Ectodermal cell (in vitro differentiated cells): ENCODE results near the gene GINS1.

Source experiments
- H3K27ac ChIP-seq: 2 replicates; pipeline ENCODE4 v1.7.0; 2013; ENCODE audit warnings: mild to moderate bottlenecking, low read depth, low read length; ENCODE audit not compliant: insufficient read depth, poor library complexity, severe bottlenecking
- H3K27me3 ChIP-seq: 2 replicates; pipeline ENCODE4 v1.7.0; 2013; ENCODE audit warnings: mild to moderate bottlenecking, low read length; ENCODE audit not compliant: insufficient read depth, control insufficient read depth, poor library complexity, severe bottlenecking
- H3K36me3 ChIP-seq: one replicate; pipeline ENCODE4 v1.7.0; 2013; ENCODE audit warnings: low read length; ENCODE audit not compliant: control insufficient read depth, insufficient read depth
- H3K4me1 ChIP-seq: one replicate; pipeline ENCODE4 v1.7.0; 2013; ENCODE audit warnings: low read length; ENCODE audit not compliant: control insufficient read depth, insufficient read depth
- H3K4me3 ChIP-seq: 2 replicates; pipeline ENCODE4 v1.7.0; 2013; ENCODE audit warnings: low read depth, low read length, control low read depth; ENCODE audit not compliant: insufficient read depth
- H3K9me3 ChIP-seq: 2 replicates; pipeline ENCODE4 v1.7.0; 2013; ENCODE audit warnings: mild to moderate bottlenecking, low read length, moderate library complexity; ENCODE audit not compliant: control insufficient read depth
- WGBS, 2 experiments: methylation state at CpG; one replicate each; pipeline ENCODE4 v1.1.7; 2013; ENCODE audit warnings: missing lambda C conversion rate in 2 of 2; 5-methylcytosine and 5-hydroxymethylcytosine counted together

GINS1 gene

DNA sequence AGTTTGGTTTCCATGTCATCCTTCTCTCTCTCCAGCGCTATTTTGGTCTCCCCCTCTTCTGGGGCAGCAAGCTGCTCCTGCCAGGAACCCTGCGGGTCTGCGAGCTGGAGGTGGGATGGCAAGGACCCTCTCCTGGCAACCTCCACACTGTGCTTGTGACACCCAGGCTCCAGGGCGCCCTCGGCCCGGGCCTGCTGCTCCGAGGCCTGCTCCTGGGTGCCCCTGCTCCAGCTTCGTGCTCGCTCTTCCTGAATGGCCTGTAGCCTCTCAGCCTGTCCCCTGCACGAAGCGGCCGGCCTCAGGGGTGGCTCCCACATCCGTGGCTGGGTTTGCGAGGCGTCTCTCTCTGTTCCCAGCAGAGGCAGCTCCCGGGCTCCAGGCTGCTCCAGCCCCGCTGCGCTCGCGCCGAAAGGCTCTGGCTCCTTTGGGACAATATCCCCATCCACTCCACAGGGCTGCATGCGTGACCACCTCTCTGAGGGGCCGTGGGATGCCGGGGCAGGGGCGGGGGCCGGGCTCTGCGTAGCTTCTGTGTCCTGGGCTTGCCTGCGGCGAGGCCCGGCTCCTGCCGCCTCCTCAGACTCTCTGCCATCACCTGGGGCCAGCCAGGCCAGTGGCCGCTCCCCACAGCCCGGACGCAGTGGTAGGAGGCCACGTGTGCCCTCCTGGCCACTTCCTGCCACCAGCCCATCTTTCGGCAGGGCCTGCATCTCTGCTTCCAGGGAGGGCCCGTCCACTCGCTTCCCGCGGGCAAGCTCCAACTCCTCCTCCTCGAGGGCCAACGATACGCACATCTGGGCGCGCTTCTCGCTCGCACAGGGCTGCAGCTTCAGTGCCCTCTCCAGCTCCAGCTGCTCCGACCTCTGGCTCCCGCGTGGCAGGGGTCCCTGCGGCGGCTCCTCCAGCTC lies 68.9 kb downstream of the GINS1 start:
- Histone ChIP-seq H3K4me1 (no peaks in the 10 kb centered on the region), H3K4me3 (no peak overlapping the region), H3K27ac (no peak overlapping the region), H3K9me3 (no peaks in the 10 kb centered on the region), H3K36me3 (peaks cover 14% of the 10 kb centered on the region), H3K27me3 (no peaks in the 10 kb centered on the region)
- WGBS, 2 experiments: 95 to 96% methylated on average over 52 of the region's 52 CpGs

DNA sequence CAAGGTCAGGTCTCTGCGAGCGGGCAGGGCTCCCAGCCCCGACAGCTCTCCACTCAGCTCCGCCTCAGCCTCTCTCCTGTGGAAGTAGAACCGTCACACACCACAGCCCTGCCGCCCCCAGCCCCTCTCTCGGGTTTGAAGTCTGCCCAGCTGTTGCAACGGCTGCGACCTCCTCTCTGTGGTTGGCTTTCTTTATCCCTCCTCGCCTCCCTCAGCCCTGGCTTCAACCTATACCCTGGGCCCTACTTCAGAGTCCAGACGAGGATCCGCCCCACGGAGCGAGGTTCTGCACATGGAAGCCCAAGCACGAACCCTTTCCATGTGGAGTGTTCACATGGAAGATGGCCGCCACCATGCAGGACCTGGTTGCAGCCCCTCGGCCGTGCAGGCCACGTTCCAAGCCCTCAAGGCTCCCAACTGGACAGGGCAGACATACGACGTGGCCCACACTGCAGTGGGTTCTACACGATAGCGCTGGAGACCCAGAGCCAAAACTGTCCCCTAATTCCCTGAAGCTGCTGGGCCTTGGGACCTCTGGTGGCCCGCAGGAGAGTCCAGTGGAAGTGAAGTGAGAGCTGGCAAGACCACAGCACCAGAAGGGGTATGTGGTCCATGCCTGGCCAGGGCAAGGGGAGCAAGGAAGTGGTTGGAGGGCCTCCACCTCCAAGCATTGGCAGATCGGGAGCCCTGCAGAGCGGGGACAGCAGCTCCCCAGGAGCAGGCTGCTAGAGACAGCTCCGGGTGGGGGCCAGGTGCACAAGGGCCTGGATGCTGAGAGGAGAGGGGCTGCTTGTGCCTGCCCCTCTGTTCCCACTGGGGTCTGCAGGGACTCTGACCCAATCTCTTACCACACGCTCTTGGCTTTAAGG lies 69.8 kb downstream of the GINS1 start:
- H3K4me3 ChIP-seq: no peak overlapping the region
- no peaks in the 10 kb centered on the region for H3K4me1 ChIP-seq
- no peaks in the 10 kb centered on the region for H3K9me3 ChIP-seq
- WGBS, 2 experiments: 94 to 95% methylated on average over 28 of the region's 28 CpGs
- no peaks in the 10 kb centered on the region for H3K27me3 ChIP-seq
- peaks cover 14% of the 10 kb centered on the region for H3K36me3 ChIP-seq
- H3K27ac ChIP-seq: no peak overlapping the region

DNA sequence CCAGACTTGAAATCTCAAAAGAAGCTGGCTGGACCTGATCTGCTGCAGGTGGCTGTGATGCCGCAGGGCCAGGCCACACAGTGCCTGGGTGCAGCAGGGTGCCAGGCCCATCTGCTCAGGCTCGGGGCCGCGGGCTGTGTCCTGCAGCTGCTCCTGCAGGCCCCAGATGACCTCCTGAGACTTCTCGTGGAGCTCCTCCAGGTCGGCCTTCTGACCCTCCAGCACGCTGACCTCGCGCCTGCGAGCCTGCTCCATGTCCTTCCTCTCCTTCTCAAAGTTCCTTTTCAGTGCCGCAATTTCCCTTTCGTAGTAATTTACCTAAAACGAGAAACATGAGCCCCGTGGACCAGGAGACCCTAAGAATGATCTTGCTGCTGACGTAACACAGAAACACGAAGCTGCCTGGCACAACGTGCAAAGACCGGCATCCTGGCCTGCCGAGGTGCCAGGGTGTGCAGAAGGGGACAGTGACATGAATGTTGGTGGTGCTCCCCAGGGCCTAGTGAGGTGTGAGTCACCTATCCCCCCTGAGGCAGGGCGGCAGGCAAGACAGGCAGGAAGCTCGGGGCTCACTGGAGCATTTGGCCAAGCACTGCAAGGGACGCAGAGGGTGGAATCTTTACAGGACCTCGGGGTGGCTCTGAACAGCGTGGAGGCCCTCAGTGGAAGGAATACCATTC lies 71.6 kb downstream of the GINS1 start:
- Histone ChIP-seq H3K27me3 (no peaks in the 10 kb centered on the region), H3K27ac (no peak overlapping the region), H3K9me3 (no peaks in the 10 kb centered on the region), H3K4me1 (no peaks in the 10 kb centered on the region), H3K4me3 (no peak overlapping the region), H3K36me3 (peaks cover 14% of the 10 kb centered on the region)
- WGBS, 2 experiments: 92 to 94% methylated on average over 24 of the region's 24 CpGs

DNA sequence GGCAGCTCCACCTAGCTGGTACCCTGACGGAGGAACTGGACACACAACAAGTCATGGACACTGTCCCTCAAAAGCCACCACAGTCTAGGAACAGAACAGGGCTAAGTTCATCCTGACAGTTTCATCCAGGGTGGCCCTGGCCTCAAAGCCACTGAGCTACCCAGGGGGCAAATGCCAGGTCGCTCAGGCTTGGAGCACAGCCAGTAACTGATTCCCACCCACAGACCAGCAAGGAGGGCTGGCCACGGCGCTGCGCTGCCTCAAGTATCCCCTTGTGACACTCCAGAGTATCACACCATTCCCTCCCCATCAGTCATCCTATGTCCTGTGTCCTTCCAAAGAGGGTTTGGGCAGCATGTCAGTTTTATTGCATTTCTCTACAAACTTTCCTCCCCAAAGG lies 72.2 kb downstream of the GINS1 start:
- Histone ChIP-seq H3K4me1 (no peaks in the 10 kb centered on the region), H3K27ac (no peak overlapping the region), H3K36me3 (peaks cover 14% of the 10 kb centered on the region), H3K27me3 (no peaks in the 10 kb centered on the region), H3K9me3 (no peaks in the 10 kb centered on the region), H3K4me3 (no peak overlapping the region)
- WGBS, 2 experiments: 92 to 95% methylated on average over 5 of the region's 5 CpGs

DNA sequence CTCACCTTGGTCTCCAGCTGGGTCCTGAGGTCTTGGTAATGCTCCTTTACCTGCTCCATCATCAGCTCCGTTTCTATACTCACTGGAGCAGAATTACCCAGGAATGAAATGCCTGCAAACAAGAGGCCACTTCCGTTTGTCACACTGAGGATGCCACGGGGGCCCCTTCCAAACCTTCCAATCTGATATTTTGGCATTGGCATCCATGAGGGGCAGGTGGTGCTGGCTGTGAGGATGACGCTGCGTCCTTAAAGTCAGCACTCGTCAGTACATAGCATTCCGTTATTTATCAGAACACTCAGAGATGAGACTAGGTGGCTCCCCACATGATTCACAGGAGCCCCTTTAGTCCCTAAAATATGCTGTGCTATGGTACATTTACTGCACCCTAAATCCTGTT lies 72.7 kb downstream of the GINS1 start:
- WGBS, 2 experiments: 94 to 95% methylated on average over 7 of the region's 7 CpGs
- no peak overlapping the region for H3K27ac ChIP-seq
- peaks cover 14% of the 10 kb centered on the region for H3K36me3 ChIP-seq
- H3K27me3 ChIP-seq: no peaks in the 10 kb centered on the region
- H3K9me3 ChIP-seq: no peaks in the 10 kb centered on the region
- H3K4me3 ChIP-seq: no peak overlapping the region
- no peaks in the 10 kb centered on the region for H3K4me1 ChIP-seq

- no peaks in the 10 kb centered on the region for H3K4me1 ChIP-seq
- H3K27ac ChIP-seq: no peak overlapping the region
- 96 to 97% methylated on average over 9 of the region's 9 CpGs for WGBS, 2 experiments
- no peak overlapping the region for H3K4me3 ChIP-seq
- H3K36me3 ChIP-seq: peaks cover 14% of the 10 kb centered on the region
- H3K9me3 ChIP-seq: no peaks in the 10 kb centered on the region
- H3K27me3 ChIP-seq: no peaks in the 10 kb centered on the region
Observed at GRCh38 chr20:25480797-25481196, 73.3 kb downstream of the GINS1 start.

DNA sequence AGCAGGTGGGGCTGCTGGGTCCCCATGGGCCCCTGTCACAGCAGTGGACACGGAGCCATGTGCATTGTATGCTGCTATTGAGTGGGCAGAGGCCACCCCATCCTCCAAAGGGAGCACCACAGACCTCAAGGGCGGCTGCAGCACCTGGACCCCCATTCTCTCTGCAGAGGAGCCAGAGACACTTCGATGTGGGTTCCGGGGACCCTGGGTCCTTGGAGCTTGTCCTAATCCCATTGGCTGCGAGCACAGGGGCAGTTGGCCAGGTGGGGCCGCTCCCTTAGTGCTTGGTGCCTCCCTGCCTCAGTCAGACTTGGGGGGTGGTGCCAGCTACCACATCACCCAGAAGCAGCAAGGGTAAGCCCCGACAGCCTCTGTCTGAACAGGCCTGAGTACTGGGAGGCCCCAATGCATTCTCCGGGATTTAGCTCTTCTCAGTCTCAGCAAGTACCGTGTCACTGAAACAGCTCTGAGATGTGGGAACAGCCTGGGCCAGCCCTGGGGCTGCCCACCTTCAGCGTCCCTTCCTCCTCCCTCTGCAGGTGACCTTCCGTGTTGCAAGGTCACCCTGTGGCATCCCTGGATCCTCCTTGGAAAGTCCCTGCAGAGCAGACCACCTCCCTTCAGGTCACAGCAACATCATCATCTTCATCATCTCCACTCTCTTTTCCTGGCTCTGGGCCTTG lies 73.9 kb downstream of the GINS1 start:
- Histone ChIP-seq H3K4me3 (no peak overlapping the region), H3K27me3 (no peaks in the 10 kb centered on the region), H3K27ac (no peak overlapping the region), H3K4me1 (no peaks in the 10 kb centered on the region), H3K9me3 (no peaks in the 10 kb centered on the region), H3K36me3 (peaks cover 14% of the 10 kb centered on the region)
- 93 to 96% methylated on average over 11 of the region's 11 CpGs for WGBS, 2 experiments

- Histone ChIP-seq H3K36me3 (peaks cover 14% of the 10 kb centered on the region), H3K27ac (no peak overlapping the region), H3K4me1 (no peaks in the 10 kb centered on the region), H3K4me3 (no peak overlapping the region), H3K9me3 (no peaks in the 10 kb centered on the region), H3K27me3 (no peaks in the 10 kb centered on the region)
- 94 to 95% methylated on average over 12 of the region's 12 CpGs for WGBS, 2 experiments
Observed at GRCh38 chr20:25481918-25482253, 74.4 kb downstream of the GINS1 start.

DNA sequence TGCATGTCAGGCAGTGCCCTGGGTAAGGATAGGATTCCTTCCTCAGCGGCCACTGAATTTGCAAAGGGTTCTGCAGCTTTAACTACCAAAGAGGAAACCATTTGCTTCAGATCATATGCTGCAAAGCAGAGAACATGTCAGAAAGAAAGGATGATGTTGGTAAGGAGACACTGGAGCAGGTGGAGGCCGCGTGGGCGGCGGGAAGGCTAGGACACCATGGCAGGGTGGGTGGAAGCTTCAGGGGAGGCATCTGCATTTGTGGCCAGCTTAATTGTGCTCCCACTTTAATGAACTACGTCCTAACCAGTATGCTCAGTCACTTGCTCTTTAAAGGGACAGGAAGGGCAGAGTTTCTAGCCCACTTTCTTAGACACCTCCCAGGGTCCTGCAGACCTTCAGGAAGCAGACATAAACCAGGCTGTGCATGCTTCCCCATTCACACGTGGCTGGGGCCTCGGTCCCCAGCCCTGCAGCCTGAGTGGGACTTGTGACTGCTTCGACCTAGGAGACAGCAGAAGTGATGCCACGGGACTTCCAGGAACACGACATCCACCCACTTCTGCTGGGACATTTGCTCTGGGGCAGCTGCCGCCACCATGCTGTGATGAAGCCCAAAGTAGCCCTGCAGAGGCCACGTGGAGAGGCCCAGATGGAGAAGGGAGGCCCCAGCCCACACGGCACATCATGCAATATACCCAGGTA lies 76.1 kb downstream of the GINS1 start:
- 92 to 94% methylated on average over 14 of the region's 14 CpGs for WGBS, 2 experiments
- H3K4me1 ChIP-seq: no peaks in the 10 kb centered on the region
- H3K36me3 ChIP-seq: peaks cover 7% of the 10 kb centered on the region
- no peak overlapping the region for H3K4me3 ChIP-seq
- no peaks in the 10 kb centered on the region for H3K9me3 ChIP-seq
- H3K27me3 ChIP-seq: no peaks in the 10 kb centered on the region
- no peak overlapping the region for H3K27ac ChIP-seq
